ENCODE data around the gene BOK.

GRCh38 chr2:241550616-241551580 is 7.6 kb upstream of the BOK start:
- no peak for TF ChIP-seq CTCF (IDR thresholded peaks at IDR 0.05; ENCODE audit: low read depth, low read length, missing input control)
- TF ChIP-seq JUND (IDR thresholded peaks at IDR 0.05) = no peak
- TF ChIP-seq MAX (IDR thresholded peaks at IDR 0.05) = no peak
- TF ChIP-seq REST (IDR thresholded peaks at IDR 0.05) = no peak

Data from liver (tissue), 3 donors.